Prostate gland (tissue), 2 donors: ENCODE results near the gene RRP8. TPM values are rescaled to one million over a fixed set of nuclear protein-coding genes. Genes with fewer than 3 reads are reported as not detected.

ENCODE experiments used
- DNase-seq: peaks from one replicate; pipeline ENCODE4 v3.0.0-alpha.2; 2019; ENCODE audit warnings: low spot score
- H3K27ac ChIP-seq, 2 donors: fragments of 200-600 bp; sonication (generic); 2 replicates each; pipeline ENCODE4 v1.5.1; 2017 to 2019
- H3K27me3 ChIP-seq: fragments of 200-600 bp; sonication (generic); replicated peaks from 2 replicates; pipeline ENCODE4 v1.5.1; 2019; ENCODE audit not compliant: insufficient read depth
- H3K36me3 ChIP-seq, 2 donors: fragments of 200-600 bp; sonication (generic); 1 replicate in 1 of 2; 2 replicates in 1 of 2; pipeline versions ENCODE4 v1.5.1 to v1.8.1; 2017 to 2019
- H3K4me1 ChIP-seq: fragments of 200-600 bp; sonication (generic); replicated peaks from 2 replicates; pipeline ENCODE4 v1.5.1; 2019
- H3K4me3 ChIP-seq, 2 donors: fragments of 200-600 bp; sonication (generic); 2 replicates each; pipeline ENCODE4 v1.5.1; 2017 to 2019
- H3K9me3 ChIP-seq: fragments of 200-600 bp; sonication (generic); 2 replicates; pipeline ENCODE4 v1.5.1; 2017
- CTCF ChIP-seq, 4 experiments: fragments of 200-600 bp in 2 of 4; fragments of 450-650 bp in 2 of 4; sonication (generic) in 2 of 4; IDR thresholded peaks; 1 replicate in 3 of 4; 2 replicates in 1 of 4; pipeline ENCODE4 v1.5.1; 2016 to 2019; ENCODE audit warnings: antibody characterized with exemption in 4 of 4, mild to moderate bottlenecking in 2 of 4, moderate library complexity in 2 of 4
- POLR2A ChIP-seq: fragments of 450-650 bp; IDR thresholded peaks from one replicate; pipeline ENCODE4 v1.6.1; 2016; ENCODE audit warnings: antibody characterized with exemption, mild to moderate bottlenecking
- POLR2AphosphoS5 ChIP-seq: sonication (generic); formaldehyde crosslinking; IDR thresholded peaks from one replicate; pipeline ENCODE4 v1.6.1; 2017; ENCODE audit warnings: antibody characterized with exemption
- WGBS: methylation state at CpG from one replicate; pipeline ENCODE4 v1.1.5; 2018; 5-methylcytosine and 5-hydroxymethylcytosine counted together
- intact Hi-C: fragments of 100-400 bp; cut with DNase I; formaldehyde crosslinking; loops from one replicate; pipeline ENCODE4 v1.14.2; 2022
- total RNA-seq, 2 donors: library from RNA; depleted of rRNA; stranded (reverse); fragments of >200 nt; gene quantifications; one replicate each; pipeline ENCODE4 v1.1.0, GENCODE V29; 2016

Gene RRP8
- total RNA-seq, 2 donors from 2014 or later: 16.4 to 16.6 TPM

DNA sequence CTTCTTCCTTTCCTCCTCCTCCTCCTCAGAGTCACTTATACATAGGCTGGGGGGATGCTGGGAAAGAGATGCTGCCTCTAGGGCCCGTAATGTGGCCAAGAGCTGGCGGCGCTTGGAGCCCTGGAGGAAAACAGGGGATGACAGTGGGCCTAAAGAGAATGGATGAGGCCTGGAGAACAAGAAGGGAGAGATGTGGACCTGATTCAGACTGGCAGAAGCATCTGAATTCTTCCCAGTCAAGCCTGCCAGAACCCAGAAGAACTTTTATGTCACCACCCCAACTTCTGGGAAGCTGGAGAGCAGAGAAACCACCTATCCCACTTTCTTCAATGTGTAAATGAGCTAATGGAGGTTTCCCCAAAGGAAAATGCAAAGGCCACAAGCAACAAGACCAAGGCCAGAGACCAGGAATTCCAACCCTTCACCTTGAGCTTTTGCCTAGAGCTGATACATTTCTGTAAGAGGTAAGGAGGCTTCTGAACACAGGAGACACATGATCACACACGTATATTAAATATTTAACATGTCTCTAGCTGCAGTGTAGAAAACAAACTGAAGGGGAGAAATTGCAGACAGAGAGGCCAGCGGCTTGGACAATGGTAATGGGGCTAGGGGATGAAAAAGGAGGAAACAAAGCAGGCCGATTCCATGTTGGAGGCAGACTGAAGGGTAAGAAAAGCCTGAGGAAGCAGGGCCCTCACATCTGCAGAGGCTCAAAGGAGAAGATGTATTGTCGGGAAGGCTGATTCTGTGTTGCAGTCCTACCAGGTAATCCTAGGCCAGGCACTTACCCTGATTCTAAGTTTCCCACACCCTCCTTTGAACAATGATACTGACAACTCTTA is 1.1 kb downstream of the RRP8 start:
- intact Hi-C loops: loop anchor here (5.0 kb wide), 3 partner anchors 55 to 280 kb away; partner anchors contain the start of genes ARFIP2, CAVIN3, DCHS1 and TIMM10B
- DNase-seq: peak; percentile 3
- Histone ChIP-seq H3K27ac (peak overlapping the region in 1 of 2 donors; percentile 93), H3K27me3 (no peaks in the 10 kb centered on the region), H3K4me1 (peaks cover 9% of the 10 kb centered on the region), H3K4me3 (peak overlapping the region; percentile 80 to 92), H3K9me3 (no peaks in the 10 kb centered on the region), H3K36me3 (peaks cover 7 to 22% of the 10 kb centered on the region in 2 donors)
- WGBS: 47% methylated on average over 7 of the region's 7 CpGs
- TF ChIP-seq POLR2A: no peak

DNA sequence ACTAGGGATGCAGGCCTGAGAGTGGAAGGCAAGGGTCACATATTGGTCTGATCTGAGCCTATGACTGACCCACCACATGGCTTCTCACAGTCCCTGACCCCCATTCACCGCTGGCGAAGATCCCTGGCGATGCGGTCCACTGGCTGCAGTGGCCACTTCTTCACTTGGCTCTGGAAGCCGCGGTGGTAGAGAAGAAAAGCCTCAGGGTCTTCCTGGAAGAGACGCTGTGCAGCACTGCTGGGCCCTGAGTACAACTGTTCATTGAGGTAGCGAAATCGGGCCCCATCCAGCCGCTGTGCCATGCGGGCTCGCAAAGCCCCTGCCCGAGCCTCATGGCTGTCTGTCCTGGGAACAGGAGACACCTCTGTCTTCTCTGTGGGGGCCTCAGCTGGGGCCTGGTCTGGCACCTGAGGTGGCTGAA is 2.4 kb downstream of the RRP8 start:
- H3K36me3 ChIP-seq: peaks cover 7 to 22% of the 10 kb centered on the region in 2 donors
- H3K27me3 ChIP-seq: no peaks in the 10 kb centered on the region
- peak; percentile 4 for DNase-seq
- intact Hi-C loops: loop anchor here (5.0 kb wide), 3 partner anchors 56 to 279 kb away; partner anchors contain the start of genes ARFIP2, CAVIN3, DCHS1 and TIMM10B
- peaks cover 7% of the 10 kb centered on the region for H3K4me1 ChIP-seq
- no peak overlapping the region for H3K27ac ChIP-seq
- H3K4me3 ChIP-seq: no peak overlapping the region
- no peaks in the 10 kb centered on the region for H3K9me3 ChIP-seq
- TF ChIP-seq POLR2AphosphoS5 (no peak), POLR2A (no peak), CTCF (IDR thresholded peaks at IDR 0.05) (no peak)
- WGBS: 95% methylated on average over 13 of the region's 13 CpGs

- H3K27ac ChIP-seq: no peak overlapping the region
- H3K4me1 ChIP-seq: peaks cover 7% of the 10 kb centered on the region
- peak; percentile 4 for DNase-seq
- H3K9me3 ChIP-seq: no peaks in the 10 kb centered on the region
- H3K27me3 ChIP-seq: no peaks in the 10 kb centered on the region
- H3K36me3 ChIP-seq: peaks cover 7 to 22% of the 10 kb centered on the region in 2 donors
- TF ChIP-seq CTCF (IDR thresholded peaks at IDR 0.05) (no peak), POLR2AphosphoS5 (no peak), POLR2A (no peak)
- intact Hi-C loops: loop anchor here (5.0 kb wide), 4 partner anchors 57 to 278 kb away; partner anchors contain the start of genes ARFIP2, CAVIN3, DCHS1 and TIMM10B
- WGBS: 83% methylated on average over 2 of the region's 2 CpGs
- H3K4me3 ChIP-seq: no peak overlapping the region
Measured at GRCh38 chr11:6599881-6600390, 3.5 kb downstream of the RRP8 start.

- Histone ChIP-seq H3K4me1 (peaks cover 7% of the 10 kb centered on the region), H3K9me3 (no peaks in the 10 kb centered on the region), H3K4me3 (no peak overlapping the region), H3K27ac (no peak overlapping the region), H3K27me3 (no peaks in the 10 kb centered on the region), H3K36me3 (peaks cover 7 to 22% of the 10 kb centered on the region in 2 donors)
- intact Hi-C loops: loop anchor here (5.0 kb wide), 1 partner anchor 72 kb away; no protein-coding TSS in a partner anchor
- 91% methylated on average over 1 of the region's 1 CpG for WGBS
- TF ChIP-seq CTCF (IDR thresholded peaks at IDR 0.05) (no peak), POLR2A (no peak), POLR2AphosphoS5 (no peak)
- peak; percentile 0 for DNase-seq
Measured at GRCh38 chr11:6599449-6599848, 4.0 kb downstream of the RRP8 start.

GRCh38 chr11:6598555-6598954 is 4.9 kb downstream of the RRP8 start:
- TF ChIP-seq CTCF (IDR thresholded peaks at IDR 0.05): no peak
- TF ChIP-seq POLR2AphosphoS5: no peak
- WGBS: 91% methylated on average over 3 of the region's 3 CpGs
- Histone ChIP-seq H3K27ac (no peak overlapping the region), H3K36me3 (peaks cover 7 to 22% of the 10 kb centered on the region in 2 donors), H3K4me3 (no peak overlapping the region), H3K9me3 (no peaks in the 10 kb centered on the region), H3K27me3 (no peaks in the 10 kb centered on the region), H3K4me1 (peaks cover 7% of the 10 kb centered on the region)
- no peak for DNase-seq
- intact Hi-C loops: loop anchor here (5.0 kb wide), 1 partner anchor 71 kb away; no protein-coding TSS in a partner anchor
